Omental fat pad (tissue), 4 donors: ENCODE data around the gene RCCD1. TPM values are rescaled to one million over a fixed set of nuclear protein-coding genes. Genes with fewer than 3 reads are reported as not detected.

Experiments used
- ATAC-seq: fragments of 150-250 bp; one replicate; pipeline ENCODE4 v1.9.1; 2016; ENCODE audit warnings: mild to moderate bottlenecking, moderate library complexity; ENCODE audit not compliant: low FRiP score
- DNase-seq: peaks from one replicate; pipeline ENCODE4 v3.0.0-alpha.2; 2019; ENCODE audit warnings: low spot score
- CTCF ChIP-seq, 3 donors: fragments of 450-650 bp; IDR thresholded peaks; one replicate each; pipeline ENCODE4 v1.5.1; 2016 to 2017; ENCODE audit warnings: antibody characterized with exemption in 3 of 3, mild to moderate bottlenecking in 3 of 3, moderate library complexity in 2 of 3
- total RNA-seq, 4 donors: library from RNA; depleted of rRNA; stranded (reverse); fragments of >200 nt; gene quantifications; one replicate each; pipeline ENCODE4 v1.1.0, GENCODE V29; 2016

The RCCD1 gene
- total RNA-seq, 4 donors from 2014 or later = 2.6 to 6.6 (median 5.0) TPM

GRCh38 chr15:90936823-90937222 is 17.9 kb upstream of the RCCD1 start:
- DNase-seq = no peak

GRCh38 chr15:90938261-90938660 is 16.4 kb upstream of the RCCD1 start:
- no peak for TF ChIP-seq CTCF (IDR thresholded peaks at IDR 0.05)
- no peak for DNase-seq
- no peak for ATAC-seq

More at GRCh38 chr15:90936823-90937222, 17.9 kb upstream of the RCCD1 start:
- TF ChIP-seq CTCF (IDR thresholded peaks at IDR 0.05) = no peak
- no peak for ATAC-seq

GRCh38 chr15:90939756-90940155 is 14.9 kb upstream of the RCCD1 start:
- ATAC-seq (no peak), DNase-seq (no peak)
- no peak for TF ChIP-seq CTCF (IDR thresholded peaks at IDR 0.05)

GRCh38 chr15:90941038-90941437 is 13.6 kb upstream of the RCCD1 start:
- ATAC-seq (no peak), DNase-seq (no peak)
- no peak for TF ChIP-seq CTCF (IDR thresholded peaks at IDR 0.05)

- DNase-seq (no peak), ATAC-seq (no peak)
- TF ChIP-seq CTCF (IDR thresholded peaks at IDR 0.05) = no peak
Measured at GRCh38 chr15:90942354-90943120, 12.1 kb upstream of the RCCD1 start.

GRCh38 chr15:90945091-90945490 is 9.6 kb upstream of the RCCD1 start:
- ATAC-seq = no peak
- TF ChIP-seq CTCF (IDR thresholded peaks at IDR 0.05) = no peak
- DNase-seq = no peak

- DNase-seq = no peak
- ATAC-seq = no peak
- TF ChIP-seq CTCF (IDR thresholded peaks at IDR 0.05) = no peak
Measured at GRCh38 chr15:90946538-90946937, 8.1 kb upstream of the RCCD1 start.
